Measurements from ENCODE around the gene GIPC3. TPM values are rescaled to one million over a fixed set of nuclear protein-coding genes. Genes with fewer than 3 reads are reported as not detected.

Gene GIPC3
- total and polyA plus RNA-seq, 4 donors, result 0.23 to 0.95 (median 0.25) TPM

DNA sequence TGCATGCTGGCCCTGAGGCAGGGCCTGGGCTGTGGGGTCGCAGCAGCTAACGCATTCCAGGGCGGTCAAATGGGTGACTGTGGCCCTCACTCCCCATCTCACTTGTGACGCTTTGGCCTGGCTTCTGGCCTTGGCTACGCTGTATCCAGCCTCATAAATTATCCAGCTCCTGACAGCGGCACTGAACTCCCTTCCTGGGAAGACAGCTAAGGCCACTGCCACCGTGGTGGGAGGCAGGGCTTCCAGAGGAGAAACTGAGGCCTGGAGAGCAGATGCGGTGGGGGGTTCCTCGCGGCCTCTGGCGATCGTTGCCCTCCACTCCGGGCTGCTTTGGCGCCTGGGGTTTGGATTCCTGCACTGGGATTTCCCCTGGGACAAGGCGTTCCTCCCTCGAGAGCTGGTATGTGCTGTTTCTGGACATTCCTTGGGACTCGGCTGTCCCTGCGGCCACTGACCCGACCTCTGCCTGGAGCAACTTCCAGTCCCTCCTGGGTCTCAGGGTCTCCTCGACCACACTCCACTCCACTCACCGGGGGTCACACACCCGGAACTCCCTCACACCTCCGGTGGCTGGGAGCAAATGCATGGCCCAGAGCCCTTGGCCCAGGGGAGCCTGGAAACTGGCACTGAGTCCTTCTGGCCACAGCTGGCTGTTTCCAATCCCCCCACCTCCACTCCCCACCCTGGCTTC lies 18.0 kb downstream of the GIPC3 start:
- peak overlapping the region; percentile 46 to 51 for H3K27ac ChIP-seq (ENCODE audit: low read depth in 1 of 2, low read length in 2 of 2)
- WGBS, result 73% methylated on average over 23 of the region's 23 CpGs
- TF ChIP-seq SP1 (IDR thresholded peaks at IDR 0.05), result peak; percentile 79
- no peak for TF ChIP-seq FOXA2 (IDR thresholded peaks at IDR 0.05)
- no peak for TF ChIP-seq YY1 (IDR thresholded peaks at IDR 0.05)
- TF ChIP-seq FOXA1 (IDR thresholded peaks at IDR 0.05), result no peak
- TF ChIP-seq, protein P1, sequence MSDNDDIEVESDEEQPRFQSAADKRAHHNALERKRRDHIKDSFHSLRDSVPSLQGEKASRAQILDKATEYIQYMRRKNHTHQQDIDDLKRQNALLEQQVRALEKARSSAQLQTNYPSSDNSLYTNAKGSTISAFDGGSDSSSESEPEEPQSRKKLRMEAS (IDR thresholded peaks at IDR 0.05), result no peak
- no peak for TF ChIP-seq ZBTB33 (IDR thresholded peaks at IDR 0.05)
- TF ChIP-seq RXRA (IDR thresholded peaks at IDR 0.05), result peak; percentile 89 to 92
- TF ChIP-seq TAF1 (conservative IDR thresholded peaks at IDR 0.05), result no peak
- TF ChIP-seq RAD21 (IDR thresholded peaks at IDR 0.05), result no peak
- TF ChIP-seq NR2F2 (IDR thresholded peaks at IDR 0.05), result peak; percentile 96
- TF ChIP-seq, protein P2, sequence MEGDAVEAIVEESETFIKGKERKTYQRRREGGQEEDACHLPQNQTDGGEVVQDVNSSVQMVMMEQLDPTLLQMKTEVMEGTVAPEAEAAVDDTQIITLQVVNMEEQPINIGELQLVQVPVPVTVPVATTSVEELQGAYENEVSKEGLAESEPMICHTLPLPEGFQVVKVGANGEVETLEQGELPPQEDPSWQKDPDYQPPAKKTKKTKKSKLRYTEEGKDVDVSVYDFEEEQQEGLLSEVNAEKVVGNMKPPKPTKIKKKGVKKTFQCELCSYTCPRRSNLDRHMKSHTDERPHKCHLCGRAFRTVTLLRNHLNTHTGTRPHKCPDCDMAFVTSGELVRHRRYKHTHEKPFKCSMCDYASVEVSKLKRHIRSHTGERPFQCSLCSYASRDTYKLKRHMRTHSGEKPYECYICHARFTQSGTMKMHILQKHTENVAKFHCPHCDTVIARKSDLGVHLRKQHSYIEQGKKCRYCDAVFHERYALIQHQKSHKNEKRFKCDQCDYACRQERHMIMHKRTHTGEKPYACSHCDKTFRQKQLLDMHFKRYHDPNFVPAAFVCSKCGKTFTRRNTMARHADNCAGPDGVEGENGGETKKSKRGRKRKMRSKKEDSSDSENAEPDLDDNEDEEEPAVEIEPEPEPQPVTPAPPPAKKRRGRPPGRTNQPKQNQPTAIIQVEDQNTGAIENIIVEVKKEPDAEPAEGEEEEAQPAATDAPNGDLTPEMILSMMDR (IDR thresholded peaks at IDR 0.05; ENCODE audit: low read depth, low read length, missing input control), result no peak
- TF ChIP-seq EGR1 (IDR thresholded peaks at IDR 0.05; ENCODE audit: low read depth in 2 of 2), result no peak
- no peak for TF ChIP-seq HNF4A (conservative IDR thresholded peaks at IDR 0.05)
- TF ChIP-seq HNF4G (IDR thresholded peaks at IDR 0.05), result no peak
- TF ChIP-seq, protein P3, sequence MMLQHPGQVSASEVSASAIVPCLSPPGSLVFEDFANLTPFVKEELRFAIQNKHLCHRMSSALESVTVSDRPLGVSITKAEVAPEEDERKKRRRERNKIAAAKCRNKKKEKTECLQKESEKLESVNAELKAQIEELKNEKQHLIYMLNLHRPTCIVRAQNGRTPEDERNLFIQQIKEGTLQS (IDR thresholded peaks at IDR 0.05), result no peak
- no peak for TF ChIP-seq JUND (IDR thresholded peaks at IDR 0.05)
- TF ChIP-seq, protein P4, sequence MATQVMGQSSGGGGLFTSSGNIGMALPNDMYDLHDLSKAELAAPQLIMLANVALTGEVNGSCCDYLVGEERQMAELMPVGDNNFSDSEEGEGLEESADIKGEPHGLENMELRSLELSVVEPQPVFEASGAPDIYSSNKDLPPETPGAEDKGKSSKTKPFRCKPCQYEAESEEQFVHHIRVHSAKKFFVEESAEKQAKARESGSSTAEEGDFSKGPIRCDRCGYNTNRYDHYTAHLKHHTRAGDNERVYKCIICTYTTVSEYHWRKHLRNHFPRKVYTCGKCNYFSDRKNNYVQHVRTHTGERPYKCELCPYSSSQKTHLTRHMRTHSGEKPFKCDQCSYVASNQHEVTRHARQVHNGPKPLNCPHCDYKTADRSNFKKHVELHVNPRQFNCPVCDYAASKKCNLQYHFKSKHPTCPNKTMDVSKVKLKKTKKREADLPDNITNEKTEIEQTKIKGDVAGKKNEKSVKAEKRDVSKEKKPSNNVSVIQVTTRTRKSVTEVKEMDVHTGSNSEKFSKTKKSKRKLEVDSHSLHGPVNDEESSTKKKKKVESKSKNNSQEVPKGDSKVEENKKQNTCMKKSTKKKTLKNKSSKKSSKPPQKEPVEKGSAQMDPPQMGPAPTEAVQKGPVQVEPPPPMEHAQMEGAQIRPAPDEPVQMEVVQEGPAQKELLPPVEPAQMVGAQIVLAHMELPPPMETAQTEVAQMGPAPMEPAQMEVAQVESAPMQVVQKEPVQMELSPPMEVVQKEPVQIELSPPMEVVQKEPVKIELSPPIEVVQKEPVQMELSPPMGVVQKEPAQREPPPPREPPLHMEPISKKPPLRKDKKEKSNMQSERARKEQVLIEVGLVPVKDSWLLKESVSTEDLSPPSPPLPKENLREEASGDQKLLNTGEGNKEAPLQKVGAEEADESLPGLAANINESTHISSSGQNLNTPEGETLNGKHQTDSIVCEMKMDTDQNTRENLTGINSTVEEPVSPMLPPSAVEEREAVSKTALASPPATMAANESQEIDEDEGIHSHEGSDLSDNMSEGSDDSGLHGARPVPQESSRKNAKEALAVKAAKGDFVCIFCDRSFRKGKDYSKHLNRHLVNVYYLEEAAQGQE (IDR thresholded peaks at IDR 0.05), result no peak
- TF ChIP-seq GABPA (IDR thresholded peaks at IDR 0.05 in 1 of 2, conservative IDR thresholded peaks at IDR 0.05 in 1 of 2), result no peak
- H3K36me3 ChIP-seq (ENCODE audit: control insufficient read depth in 4 of 4, insufficient read depth in 3 of 4, low read depth in 1 of 4, low read length in 3 of 4), result no peaks in the 10 kb centered on the region
- H3K9ac ChIP-seq (ENCODE audit: low read depth in 1 of 2, low read length in 2 of 2), result no peak overlapping the region
- DNase-seq (ENCODE audit: low spot score), result no peak
- H3K4me1 ChIP-seq (ENCODE audit: control insufficient read depth in 4 of 4, insufficient read depth in 4 of 4, low read length in 3 of 4), result peaks cover 0 to 8% (median 3%) of the 10 kb centered on the region in 4 donors
- no peaks in the 10 kb centered on the region for H3K9me3 ChIP-seq (ENCODE audit: control insufficient read depth in 4 of 4, low read length in 3 of 4)
- no peaks in the 10 kb centered on the region for H3K27me3 ChIP-seq (ENCODE audit: control insufficient read depth in 4 of 4, insufficient read depth in 4 of 4, low read length in 3 of 4)
- H3K4me3 ChIP-seq (ENCODE audit: low read depth in 1 of 3, low read length in 3 of 3), result no peak overlapping the region
